HepG2 (cell line): ENCODE measurements around the gene CNPY4. TPM values are rescaled to one million over a fixed set of nuclear protein-coding genes. Genes with fewer than 3 reads are reported as not detected.

Experiments used
- CENPT ChIP-seq: sonication (generic); formaldehyde crosslinking; IDR thresholded peaks from 2 replicates; pipeline ENCODE4 v1.8.0; 2022; ENCODE audit warnings: low read depth, mild to moderate bottlenecking, moderate library complexity, missing genetic modification reagents
- EEA1 ChIP-seq: sonication (generic); formaldehyde crosslinking; IDR thresholded peaks from 2 replicates; pipeline ENCODE4 v1.5.1; 2020; ENCODE audit warnings: mild to moderate bottlenecking, missing genetic modification reagents, borderline replicate concordance
- NR2C2 ChIP-seq: sonication (generic); formaldehyde crosslinking; IDR thresholded peaks from 2 replicates; pipeline ENCODE4 v1.4.0; 2020; ENCODE audit warnings: missing genetic modification reagents, mild to moderate bottlenecking, moderate library complexity, borderline replicate concordance
- RFX5 ChIP-seq: IDR thresholded peaks from 2 replicates; pipeline ENCODE4 v1.6.1; 2011; ENCODE audit warnings: low read depth, low read length, improper control_type of control experiment
- SNAI1 ChIP-seq: sonication (generic); formaldehyde crosslinking; IDR thresholded peaks from 2 replicates; pipeline ENCODE4 v1.5.0; 2020; ENCODE audit warnings: mild to moderate bottlenecking, missing genetic modification reagents, borderline replicate concordance
- SRY ChIP-seq: sonication (generic); formaldehyde crosslinking; IDR thresholded peaks from 2 replicates; pipeline ENCODE4 v1.8.0; 2022; ENCODE audit warnings: mild to moderate bottlenecking, missing genetic modification reagents
- TAF1 ChIP-seq: sonication (generic); formaldehyde crosslinking; IDR thresholded peaks from 2 replicates; pipeline ENCODE4 v1.4.0; 2020; ENCODE audit warnings: missing genetic modification reagents
- TSC22D2 ChIP-seq: sonication (generic); formaldehyde crosslinking; IDR thresholded peaks from 2 replicates; pipeline ENCODE4 v1.5.1; 2020; ENCODE audit warnings: missing genetic modification reagents, mild to moderate bottlenecking, borderline replicate concordance
- ZBTB38 ChIP-seq: sonication (generic); formaldehyde crosslinking; IDR thresholded peaks from 2 replicates; pipeline ENCODE4 v1.5.1; 2020; ENCODE audit warnings: mild to moderate bottlenecking, missing genetic modification reagents
- ZNF253 ChIP-seq: sonication (generic); formaldehyde crosslinking; IDR thresholded peaks from 2 replicates; pipeline ENCODE4 v1.8.0; 2022; ENCODE audit warnings: mild to moderate bottlenecking, missing genetic modification reagents, borderline replicate concordance
- ZNF614 ChIP-seq: IDR thresholded peaks from 2 replicates; pipeline ENCODE4 v1.6.1; 2018; ENCODE audit warnings: missing biosample characterization, missing genetic modification reagents, inconsistent platforms, borderline replicate concordance
- ZNF781 ChIP-seq: sonication (generic); formaldehyde crosslinking; IDR thresholded peaks from 2 replicates; pipeline ENCODE4 v1.5.1; 2020; ENCODE audit warnings: borderline replicate concordance, mild to moderate bottlenecking, missing genetic modification reagents; ENCODE audit errors: not compliant biosample characterization
- polyA plus RNA-seq, 8 experiments: library from polyadenylated mRNA; depleted of rRNA in 3 of 8; stranded (reverse) in 7 of 8; unstranded in 1 of 8; fragments of >200 nt; fragmentation: Illumina TruSeq in 4 of 8; extraction: Trizol in 4 of 8; gene quantifications; 2 replicates each; pipeline versions ENCODE4 v1.2.1 to v1.2.3, GENCODE V29; 2011 to 2016; ENCODE audit warnings: low read depth in 4 of 8, missing spikeins in 1 of 8, mixed read lengths in 1 of 8; ENCODE audit not compliant: insufficient read depth in 1 of 8
- total RNA-seq, 5 experiments: library from RNA; depleted of rRNA; stranded (reverse); fragments of >200 nt; fragmentation: Illumina TruSeq; extraction: Trizol; gene quantifications; 2 replicates each; pipeline ENCODE4 v1.2.3, GENCODE V29; 2016; ENCODE audit warnings: low read depth in 1 of 5
- TF ChIP-seq, protein P1 (sequence below): sonication (generic); formaldehyde crosslinking; IDR thresholded peaks from 2 replicates; pipeline ENCODE4 v1.4.0; 2020; ENCODE audit warnings: mild to moderate bottlenecking, missing genetic modification reagents

CNPY4 gene
- total and polyA plus RNA-seq, 2 of the 13 experiments (the other 11 are each of a cell fraction or from before 2014, with no cell fraction given) = 6.2 to 12.7 TPM

DNA sequence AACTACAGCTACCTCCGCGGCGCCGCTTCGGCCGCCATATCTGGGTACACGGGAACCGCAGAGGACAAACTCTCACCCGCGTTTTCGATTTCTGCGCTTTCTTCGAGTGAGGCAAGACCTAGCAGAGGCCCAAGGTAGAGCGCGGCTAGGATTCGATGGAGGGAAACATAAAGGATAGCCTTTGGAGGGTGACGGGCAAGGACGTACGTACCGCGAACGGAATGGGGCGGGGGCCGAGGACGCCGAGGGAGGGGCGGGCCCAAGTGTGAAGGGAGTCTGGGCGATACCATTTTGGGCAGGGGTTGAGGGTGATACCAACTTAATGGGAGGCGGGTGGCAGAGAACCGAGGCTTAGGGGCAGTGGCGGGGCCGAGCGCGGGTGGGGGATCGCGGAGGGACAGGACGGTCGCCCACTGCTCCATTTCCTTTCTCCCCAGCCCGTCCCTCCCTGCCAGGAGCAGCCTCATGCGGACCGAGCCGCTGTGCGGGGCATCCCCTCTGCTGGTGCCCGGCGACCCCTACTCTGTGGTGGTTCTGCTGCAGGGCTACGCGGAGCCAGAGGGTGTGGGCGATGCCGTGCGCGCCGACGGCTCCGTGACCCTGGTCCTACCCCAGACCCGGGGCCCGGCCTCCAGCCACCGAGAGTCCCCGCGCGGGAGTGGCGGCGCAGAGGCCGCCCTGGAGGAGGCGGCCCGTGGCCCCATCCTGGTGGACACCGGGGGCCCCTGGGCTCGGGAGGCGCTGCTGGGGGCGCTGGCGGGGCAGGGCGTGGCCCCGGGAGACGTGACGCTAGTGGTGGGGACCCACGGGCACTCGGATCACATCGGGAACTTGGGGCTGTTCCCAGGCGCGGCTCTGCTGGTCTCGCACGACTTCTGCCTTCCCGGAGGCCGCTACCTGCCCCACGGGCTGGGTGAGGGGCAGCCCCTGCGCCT lies 7.8 kb downstream of the CNPY4 start, which contains the start of gene MBLAC1 (continued):
- TF ChIP-seq RFX5 = no peak
- no peak; the same call in 1 of the 2 replicates for TF ChIP-seq ZNF614 (CRISPR knock-in tag)
- peak; percentile 36; the same call in 1 of the 2 replicates for TF ChIP-seq ZBTB38
- TF ChIP-seq SNAI1 (CRISPR knock-in tag) = no peak
- TF ChIP-seq CENPT (CRISPR knock-in tag) = 0 out of 2 replicates have a peak, but pooled peaks have one; percentile 62
- no peak for TF ChIP-seq ZNF781 (CRISPR knock-in tag)
- no peak for TF ChIP-seq ZNF253
- TF ChIP-seq TSC22D2 (CRISPR knock-in tag) = 0 out of 2 replicates have a peak, but pooled peaks have one; percentile 8
- no peak; the same call in 1 of the 2 replicates for TF ChIP-seq SRY
- TF ChIP-seq TAF1 (CRISPR knock-in tag) = peak; percentile 75; the same call in 1 of the 2 replicates
- TF ChIP-seq EEA1 (CRISPR knock-in tag) = peak; percentile 76
- TF ChIP-seq NR2C2 (CRISPR knock-in tag) = peak; percentile 19; the same call in 1 of the 2 replicates
- TF ChIP-seq, protein P1, sequence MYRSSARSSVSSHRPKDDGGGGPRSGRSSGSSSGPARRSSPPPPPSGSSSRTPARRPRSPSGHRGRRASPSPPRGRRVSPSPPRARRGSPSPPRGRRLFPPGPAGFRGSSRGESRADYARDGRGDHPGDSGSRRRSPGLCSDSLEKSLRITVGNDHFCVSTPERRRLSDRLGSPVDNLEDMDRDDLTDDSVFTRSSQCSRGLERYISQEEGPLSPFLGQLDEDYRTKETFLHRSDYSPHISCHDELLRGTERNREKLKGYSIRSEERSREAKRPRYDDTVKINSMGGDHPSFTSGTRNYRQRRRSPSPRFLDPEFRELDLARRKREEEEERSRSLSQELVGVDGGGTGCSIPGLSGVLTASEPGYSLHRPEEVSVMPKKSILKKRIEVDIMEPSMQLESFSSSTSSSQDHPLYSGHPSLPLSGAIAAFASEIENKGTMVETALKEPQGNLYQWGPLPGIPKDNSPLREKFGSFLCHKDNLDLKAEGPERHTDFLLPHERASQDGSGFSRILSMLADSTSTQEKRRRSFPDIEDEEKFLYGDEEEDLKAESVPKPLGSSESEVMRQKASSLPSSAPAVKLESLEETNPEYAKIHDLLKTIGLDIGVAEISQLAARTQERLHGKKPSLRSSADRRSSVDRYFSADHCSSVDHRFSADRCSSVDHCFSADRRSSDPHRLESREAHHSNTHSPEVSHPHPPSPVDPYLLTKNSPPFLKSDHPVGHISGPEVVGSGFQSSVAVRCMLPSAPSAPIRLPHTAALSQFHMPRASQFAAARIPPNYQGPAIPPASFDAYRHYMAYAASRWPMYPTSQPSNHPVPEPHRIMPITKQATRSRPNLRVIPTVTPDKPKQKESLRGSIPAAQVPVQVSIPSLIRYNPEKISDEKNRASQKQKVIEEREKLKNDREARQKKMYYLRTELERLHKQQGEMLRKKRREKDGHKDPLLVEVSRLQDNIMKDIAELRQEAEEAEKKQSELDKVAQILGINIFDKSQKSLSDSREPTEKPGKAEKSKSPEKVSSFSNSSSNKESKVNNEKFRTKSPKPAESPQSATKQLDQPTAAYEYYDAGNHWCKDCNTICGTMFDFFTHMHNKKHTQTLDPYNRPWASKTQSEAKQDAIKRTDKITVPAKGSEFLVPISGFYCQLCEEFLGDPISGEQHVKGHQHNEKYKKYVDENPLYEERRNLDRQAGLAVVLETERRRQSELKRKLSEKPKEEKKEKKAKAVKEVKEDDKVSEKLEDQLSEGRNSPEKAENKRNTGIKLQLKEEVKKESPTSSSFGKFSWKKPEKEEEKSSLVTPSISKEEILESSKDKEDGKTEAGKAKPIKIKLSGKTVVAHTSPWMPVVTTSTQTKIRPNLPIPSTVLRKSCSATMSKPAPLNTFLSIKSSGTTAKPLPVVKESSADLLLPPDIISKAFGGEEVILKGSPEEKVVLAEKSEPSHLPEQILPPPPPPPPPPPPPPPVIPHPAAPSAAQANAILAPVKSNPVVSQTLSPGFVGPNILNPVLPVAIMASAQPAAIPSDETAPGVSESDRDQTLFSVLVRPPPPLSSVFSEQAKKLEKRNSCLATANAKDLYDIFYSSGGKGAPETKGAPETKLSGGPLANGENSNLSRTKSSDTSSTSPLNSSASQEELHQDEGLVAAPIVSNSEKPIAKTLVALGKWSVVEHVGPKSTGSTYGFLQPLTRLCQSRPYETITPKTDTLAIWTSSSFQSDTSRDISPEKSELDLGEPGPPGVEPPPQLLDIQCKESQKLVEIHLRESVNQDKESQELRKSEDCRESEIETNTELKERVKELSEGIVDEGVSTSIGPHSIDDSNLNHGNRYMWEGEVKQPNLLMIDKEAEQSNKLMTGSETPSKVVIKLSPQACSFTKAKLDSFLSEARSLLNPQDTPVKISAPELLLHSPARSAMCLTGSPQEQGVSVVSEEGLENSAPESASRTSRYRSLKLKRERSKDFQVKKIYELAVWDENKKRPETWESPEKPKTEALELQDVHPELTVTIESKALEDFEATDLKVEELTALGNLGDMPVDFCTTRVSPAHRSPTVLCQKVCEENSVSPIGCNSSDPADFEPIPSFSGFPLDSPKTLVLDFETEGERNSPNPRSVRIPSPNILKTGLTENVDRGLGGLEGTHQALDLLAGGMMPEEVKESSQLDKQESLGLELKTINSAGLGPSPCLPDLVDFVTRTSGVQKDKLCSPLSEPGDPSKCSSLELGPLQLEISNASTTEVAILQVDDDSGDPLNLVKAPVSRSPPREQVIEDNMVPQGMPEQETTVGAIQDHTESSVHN = no peak
